Parathyroid adenoma (tissue), 2 donors: ENCODE results near the gene L3MBTL4.

Source experiments
- H2AFZ ChIP-seq: fragments of 300-600 bp; sonication (generic); one replicate; pipeline ENCODE4 v1.7.0; 2017; ENCODE audit warnings: antibody characterized with exemption, mild to moderate bottlenecking
- H3K27ac ChIP-seq: fragments of 300-600 bp; sonication (generic); one replicate; pipeline ENCODE4 v1.7.0; 2017
- H3K27me3 ChIP-seq: fragments of 300-600 bp; sonication (generic); one replicate; pipeline ENCODE4 v1.7.0; 2017; ENCODE audit warnings: low read length; ENCODE audit not compliant: control insufficient read depth, insufficient read depth
- H3K36me3 ChIP-seq: fragments of 300-600 bp; sonication (generic); one replicate; pipeline ENCODE4 v1.7.0; 2017; ENCODE audit warnings: low read length; ENCODE audit not compliant: control insufficient read depth, insufficient read depth
- H3K4me1 ChIP-seq: fragments of 300-600 bp; sonication (generic); one replicate; pipeline ENCODE4 v1.7.0; 2017; ENCODE audit warnings: control low read depth
- H3K4me2 ChIP-seq: fragments of 300-600 bp; sonication (generic); one replicate; pipeline ENCODE4 v1.7.0; 2017; ENCODE audit warnings: low read length
- H3K4me3 ChIP-seq: fragments of 300-600 bp; sonication (generic); one replicate; pipeline ENCODE4 v1.7.0; 2017; ENCODE audit warnings: low read depth, low read length
- H3K79me2 ChIP-seq: fragments of 300-600 bp; sonication (generic); one replicate; pipeline ENCODE4 v1.7.0; 2017; ENCODE audit warnings: control low read depth
- H3K9ac ChIP-seq: fragments of 300-600 bp; sonication (generic); one replicate; pipeline ENCODE4 v1.7.0; 2017; ENCODE audit warnings: mild to moderate bottlenecking
- H3K9me3 ChIP-seq: fragments of 300-600 bp; sonication (generic); one replicate; pipeline ENCODE4 v1.7.0; 2017; ENCODE audit warnings: low read length; ENCODE audit not compliant: control insufficient read depth
- CTCF ChIP-seq: fragments of 300-600 bp; sonication (generic); IDR thresholded peaks from one replicate; pipeline ENCODE4 v1.7.0; 2017; ENCODE audit warnings: antibody characterized with exemption, mild to moderate bottlenecking
- donor health status: primary hyperparathyroidism.

L3MBTL4 gene

GRCh38 chr18:5939801-5940667 is 474.7 kb downstream of the L3MBTL4 start:
- Histone ChIP-seq H3K27me3 (no peaks in the 10 kb centered on the region), H3K4me3 (no peak overlapping the region), H3K79me2 (no peaks in the 10 kb centered on the region), H3K9me3 (no peaks in the 10 kb centered on the region), H2AFZ (no peak overlapping the region), H3K36me3 (no peaks in the 10 kb centered on the region), H3K4me2 (no peak overlapping the region), H3K9ac (no peak overlapping the region), H3K27ac (no peak overlapping the region), H3K4me1 (no peaks in the 10 kb centered on the region)
- no peak for TF ChIP-seq CTCF

- no peaks in the 10 kb centered on the region for H3K27me3 ChIP-seq
- H3K4me2 ChIP-seq: no peak overlapping the region
- H3K4me1 ChIP-seq: no peaks in the 10 kb centered on the region
- no peak overlapping the region for H3K9ac ChIP-seq
- H3K9me3 ChIP-seq: no peaks in the 10 kb centered on the region
- no peak overlapping the region for H3K27ac ChIP-seq
- H3K79me2 ChIP-seq: no peaks in the 10 kb centered on the region
- H2AFZ ChIP-seq: no peak overlapping the region
- no peaks in the 10 kb centered on the region for H3K36me3 ChIP-seq
- TF ChIP-seq CTCF: no peak
- no peak overlapping the region for H3K4me3 ChIP-seq
These were observed 476.9 kb downstream of the L3MBTL4 start for GRCh38 chr18:5937795-5938194.

GRCh38 chr18:5937121-5937520 is 477.6 kb downstream of the L3MBTL4 start:
- no peaks in the 10 kb centered on the region for H3K27me3 ChIP-seq
- no peak for TF ChIP-seq CTCF
- H3K36me3 ChIP-seq: no peaks in the 10 kb centered on the region
- H3K9ac ChIP-seq: no peak overlapping the region
- H3K4me1 ChIP-seq: no peaks in the 10 kb centered on the region
- H3K9me3 ChIP-seq: no peaks in the 10 kb centered on the region
- H2AFZ ChIP-seq: no peak overlapping the region
- H3K27ac ChIP-seq: no peak overlapping the region
- H3K4me3 ChIP-seq: no peak overlapping the region
- H3K4me2 ChIP-seq: no peak overlapping the region
- no peaks in the 10 kb centered on the region for H3K79me2 ChIP-seq

GRCh38 chr18:5930789-5931188 is 483.9 kb downstream of the L3MBTL4 start:
- H3K4me1 ChIP-seq: no peaks in the 10 kb centered on the region
- no peak overlapping the region for H2AFZ ChIP-seq
- H3K27ac ChIP-seq: no peak overlapping the region
- H3K4me3 ChIP-seq: no peak overlapping the region
- no peaks in the 10 kb centered on the region for H3K27me3 ChIP-seq
- H3K4me2 ChIP-seq: no peak overlapping the region
- H3K9ac ChIP-seq: no peak overlapping the region
- H3K36me3 ChIP-seq: no peaks in the 10 kb centered on the region
- no peak for TF ChIP-seq CTCF
- no peaks in the 10 kb centered on the region for H3K9me3 ChIP-seq
- H3K79me2 ChIP-seq: no peaks in the 10 kb centered on the region
